Measurements from ENCODE around the gene RAD21L1.

GRCh38 chr20:1185790-1186334, 40.0 kb upstream of the RAD21L1 start:
- TF ChIP-seq FOXS1 (CRISPR knock-in tag; IDR thresholded peaks at IDR 0.05) = no peak
- peak; percentile 79 for TF ChIP-seq CTCF (IDR thresholded peaks at IDR 0.05)
- no peak for TF ChIP-seq POLR2A (IDR thresholded peaks at IDR 0.05; ENCODE audit: low read length)
- no peak for TF ChIP-seq ZFP36 (IDR thresholded peaks at IDR 0.05; ENCODE audit: borderline replicate concordance, partially characterized antibody)
- TF ChIP-seq JUNB (IDR thresholded peaks at IDR 0.05) = no peak
- TF ChIP-seq ELK1 (IDR thresholded peaks at IDR 0.05; ENCODE audit: low read depth, low read length) = no peak
- no peak for TF ChIP-seq RARB (CRISPR knock-in tag; IDR thresholded peaks at IDR 0.05)
